ENCODE results near the gene ARFIP2.
A peak's percentile ranks its signal among the peaks of the same experiment; 100 is the strongest.

Gene ARFIP2

DNA sequence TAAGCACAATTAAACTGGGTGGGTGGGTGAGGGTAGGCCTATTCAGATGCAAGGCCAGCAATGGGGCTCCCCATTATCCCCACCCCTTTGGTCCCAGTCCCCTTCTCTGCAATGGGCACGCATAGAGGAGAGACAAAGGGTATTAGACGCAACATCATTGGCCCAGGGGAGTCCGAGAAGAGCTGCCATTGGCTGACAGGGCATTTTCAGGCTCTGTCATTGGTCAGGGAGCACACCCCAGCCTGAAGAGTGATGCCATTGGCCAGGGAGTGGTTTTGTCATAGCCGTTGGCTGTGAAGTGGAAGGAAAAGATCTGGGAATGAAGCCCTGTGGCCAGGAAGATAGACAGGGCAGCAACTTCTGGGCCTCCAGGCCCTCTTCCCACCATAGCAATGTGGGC lies 4.6 kb downstream of the ARFIP2 start:
- no peak overlapping the region for H3K9ac ChIP-seq (ENCODE audit: low read length)
- H4K20me1 ChIP-seq (ENCODE audit: insufficient read depth, low read length) = no peaks in the 10 kb centered on the region
- H3K4me3 ChIP-seq (ENCODE audit: low read length) = no peak overlapping the region
- H2AFZ ChIP-seq (ENCODE audit: low read depth, low read length) = no peak overlapping the region
- H3K27me3 ChIP-seq (ENCODE audit: low read depth, low read length) = no peaks in the 10 kb centered on the region
- no peak overlapping the region for H3K27ac ChIP-seq (ENCODE audit: low read length)
- H3K4me2 ChIP-seq (ENCODE audit: low read length) = no peak overlapping the region
- peaks cover 15% of the 10 kb centered on the region for H3K4me1 ChIP-seq (ENCODE audit: low read length)
- TF ChIP-seq, protein P1, sequence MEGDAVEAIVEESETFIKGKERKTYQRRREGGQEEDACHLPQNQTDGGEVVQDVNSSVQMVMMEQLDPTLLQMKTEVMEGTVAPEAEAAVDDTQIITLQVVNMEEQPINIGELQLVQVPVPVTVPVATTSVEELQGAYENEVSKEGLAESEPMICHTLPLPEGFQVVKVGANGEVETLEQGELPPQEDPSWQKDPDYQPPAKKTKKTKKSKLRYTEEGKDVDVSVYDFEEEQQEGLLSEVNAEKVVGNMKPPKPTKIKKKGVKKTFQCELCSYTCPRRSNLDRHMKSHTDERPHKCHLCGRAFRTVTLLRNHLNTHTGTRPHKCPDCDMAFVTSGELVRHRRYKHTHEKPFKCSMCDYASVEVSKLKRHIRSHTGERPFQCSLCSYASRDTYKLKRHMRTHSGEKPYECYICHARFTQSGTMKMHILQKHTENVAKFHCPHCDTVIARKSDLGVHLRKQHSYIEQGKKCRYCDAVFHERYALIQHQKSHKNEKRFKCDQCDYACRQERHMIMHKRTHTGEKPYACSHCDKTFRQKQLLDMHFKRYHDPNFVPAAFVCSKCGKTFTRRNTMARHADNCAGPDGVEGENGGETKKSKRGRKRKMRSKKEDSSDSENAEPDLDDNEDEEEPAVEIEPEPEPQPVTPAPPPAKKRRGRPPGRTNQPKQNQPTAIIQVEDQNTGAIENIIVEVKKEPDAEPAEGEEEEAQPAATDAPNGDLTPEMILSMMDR (IDR thresholded peaks at IDR 0.05; ENCODE audit: low read depth, low read length) = no peak
- TF ChIP-seq EZH2phosphoT487 (IDR thresholded peaks at IDR 0.05; ENCODE audit: low read depth) = no peak
- peaks cover 33% of the 10 kb centered on the region for H3K36me3 ChIP-seq (replicated peaks; ENCODE audit: low read depth, low read length)
- peaks cover 20% of the 10 kb centered on the region for H3K79me2 ChIP-seq (ENCODE audit: low read length)
- no peaks in the 10 kb centered on the region for H3K9me3 ChIP-seq (ENCODE audit: insufficient read depth, low read length)

DNA sequence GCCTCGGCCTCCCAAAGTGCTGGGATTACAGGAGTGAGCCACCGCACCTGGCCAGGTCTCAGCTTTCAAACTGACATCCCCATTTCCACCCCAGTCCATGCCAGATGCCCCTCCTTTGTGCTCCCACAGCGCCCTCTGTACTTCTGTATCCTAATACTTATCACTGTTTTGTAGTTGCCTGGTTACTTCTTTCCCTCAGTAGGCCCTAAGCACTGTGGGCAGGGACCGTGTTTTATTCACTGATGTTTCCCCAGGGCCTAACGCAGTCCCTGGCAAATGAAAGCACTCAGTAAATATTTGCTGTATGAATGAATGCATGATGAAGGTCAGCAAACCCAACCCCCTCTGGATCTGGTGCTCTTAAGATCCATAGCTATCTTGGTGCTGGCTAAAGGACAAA lies 5.2 kb downstream of the ARFIP2 start:
- H3K4me3 ChIP-seq (ENCODE audit: low read length) = no peak overlapping the region
- no peak overlapping the region for H3K4me2 ChIP-seq (ENCODE audit: low read length)
- H3K9me3 ChIP-seq (ENCODE audit: insufficient read depth, low read length) = no peaks in the 10 kb centered on the region
- no peaks in the 10 kb centered on the region for H4K20me1 ChIP-seq (ENCODE audit: insufficient read depth, low read length)
- H3K27me3 ChIP-seq (ENCODE audit: low read depth, low read length) = no peaks in the 10 kb centered on the region
- peaks cover 15% of the 10 kb centered on the region for H3K79me2 ChIP-seq (ENCODE audit: low read length)
- H3K27ac ChIP-seq (ENCODE audit: low read length) = no peak overlapping the region
- no peak overlapping the region for H2AFZ ChIP-seq (ENCODE audit: low read depth, low read length)
- TF ChIP-seq EZH2phosphoT487 (IDR thresholded peaks at IDR 0.05; ENCODE audit: low read depth) = no peak
- TF ChIP-seq, protein P1 (IDR thresholded peaks at IDR 0.05; ENCODE audit: low read depth, low read length) = no peak; the same call in 1 of the 2 replicates
- no peak overlapping the region for H3K9ac ChIP-seq (ENCODE audit: low read length)
- H3K36me3 ChIP-seq (replicated peaks; ENCODE audit: low read depth, low read length) = peaks cover 33% of the 10 kb centered on the region
- H3K4me1 ChIP-seq (ENCODE audit: low read length) = peaks cover 15% of the 10 kb centered on the region

DNA sequence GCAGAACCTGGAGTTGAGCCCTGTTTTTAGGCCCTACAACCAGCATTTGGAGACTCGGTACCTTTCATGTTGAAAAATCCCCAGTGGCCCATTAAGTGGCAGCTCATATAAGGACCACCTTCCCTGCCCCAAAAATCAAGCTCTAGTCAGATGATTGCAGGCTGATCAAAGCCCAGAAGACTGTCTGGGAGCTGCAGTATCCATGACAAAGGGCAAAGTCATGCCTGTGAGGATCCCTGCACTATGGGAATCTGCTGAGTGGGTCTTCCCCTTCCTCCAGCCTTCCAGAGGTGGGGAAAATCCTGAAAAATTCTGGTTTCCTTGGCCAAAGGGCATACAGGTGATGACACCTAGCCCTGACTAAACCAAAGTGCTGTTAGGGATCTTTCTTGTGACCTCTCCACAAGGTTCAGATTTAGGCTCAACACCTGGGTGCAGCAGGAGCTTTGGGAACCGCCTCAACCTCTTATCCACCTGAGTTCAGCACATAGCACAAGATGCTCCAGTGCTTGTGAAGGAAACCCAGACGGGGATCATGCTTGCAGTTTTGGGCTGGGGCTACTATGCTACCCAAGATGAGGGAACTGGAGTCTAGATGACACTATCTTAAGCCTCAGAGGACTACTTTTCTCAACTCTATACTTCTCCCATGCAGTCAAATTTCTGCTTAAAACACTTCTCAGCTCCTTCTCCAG lies 6.2 kb downstream of the ARFIP2 start:
- Histone ChIP-seq H3K4me3 (ENCODE audit: low read length) (no peak overlapping the region), H3K9ac (ENCODE audit: low read length) (no peak overlapping the region), H3K4me2 (ENCODE audit: low read length) (no peak overlapping the region), H3K9me3 (ENCODE audit: insufficient read depth, low read length) (no peaks in the 10 kb centered on the region), H2AFZ (ENCODE audit: low read depth, low read length) (no peak overlapping the region), H3K36me3 (replicated peaks; ENCODE audit: low read depth, low read length) (peaks cover 32% of the 10 kb centered on the region), H4K20me1 (ENCODE audit: insufficient read depth, low read length) (no peaks in the 10 kb centered on the region), H3K79me2 (ENCODE audit: low read length) (peaks cover 5% of the 10 kb centered on the region), H3K27me3 (ENCODE audit: low read depth, low read length) (no peaks in the 10 kb centered on the region), H3K27ac (ENCODE audit: low read length) (no peak overlapping the region), H3K4me1 (ENCODE audit: low read length) (peaks cover 8% of the 10 kb centered on the region)
- TF ChIP-seq, protein P1 (IDR thresholded peaks at IDR 0.05; ENCODE audit: low read depth, low read length) = no peak
- TF ChIP-seq EZH2phosphoT487 (IDR thresholded peaks at IDR 0.05; ENCODE audit: low read depth) = no peak

DNA sequence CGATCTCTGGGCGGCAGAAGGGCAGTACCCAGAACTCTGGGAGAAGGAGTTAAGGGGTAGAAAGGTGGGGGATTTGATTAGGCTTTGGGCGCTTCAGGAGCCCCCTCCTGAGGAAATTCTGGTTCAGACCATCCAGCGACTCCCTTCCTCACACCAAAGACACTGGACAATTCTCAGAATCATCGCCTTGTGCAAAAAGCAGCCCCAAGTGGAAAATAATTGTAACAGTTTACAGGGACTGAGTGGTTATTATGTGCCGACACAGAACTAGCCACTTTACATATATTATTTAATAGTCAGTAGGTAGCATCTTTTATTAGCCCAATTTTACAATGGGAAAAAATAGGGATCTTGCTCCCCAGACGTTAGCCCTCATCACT lies 6.7 kb downstream of the ARFIP2 start:
- Histone ChIP-seq H3K4me3 (ENCODE audit: low read length) (peak overlapping the region; percentile 76), H3K9ac (ENCODE audit: low read length) (peak overlapping the region; percentile 29; the same call in 1 of the 2 replicates), H3K4me2 (ENCODE audit: low read length) (peak overlapping the region; percentile 76), H3K9me3 (ENCODE audit: insufficient read depth, low read length) (no peaks in the 10 kb centered on the region), H3K36me3 (replicated peaks; ENCODE audit: low read depth, low read length) (peaks cover 28% of the 10 kb centered on the region), H2AFZ (ENCODE audit: low read depth, low read length) (0 out of 2 replicates have a peak overlapping the region, but pooled peaks have one; percentile 34), H3K27ac (ENCODE audit: low read length) (no peak overlapping the region), H4K20me1 (ENCODE audit: insufficient read depth, low read length) (no peaks in the 10 kb centered on the region), H3K4me1 (ENCODE audit: low read length) (peaks cover 9% of the 10 kb centered on the region), H3K27me3 (ENCODE audit: low read depth, low read length) (no peaks in the 10 kb centered on the region), H3K79me2 (ENCODE audit: low read length) (no peaks in the 10 kb centered on the region)
- TF ChIP-seq, protein P1 (IDR thresholded peaks at IDR 0.05; ENCODE audit: low read depth, low read length) = no peak
